Measurements from ENCODE around the gene ABCC5. TPM values are rescaled to one million over a fixed set of nuclear protein-coding genes. Genes with fewer than 3 reads are reported as not detected.

ABCC5 gene
- total RNA-seq, 1 donor from 2014 or later: 50.9 TPM

DNA sequence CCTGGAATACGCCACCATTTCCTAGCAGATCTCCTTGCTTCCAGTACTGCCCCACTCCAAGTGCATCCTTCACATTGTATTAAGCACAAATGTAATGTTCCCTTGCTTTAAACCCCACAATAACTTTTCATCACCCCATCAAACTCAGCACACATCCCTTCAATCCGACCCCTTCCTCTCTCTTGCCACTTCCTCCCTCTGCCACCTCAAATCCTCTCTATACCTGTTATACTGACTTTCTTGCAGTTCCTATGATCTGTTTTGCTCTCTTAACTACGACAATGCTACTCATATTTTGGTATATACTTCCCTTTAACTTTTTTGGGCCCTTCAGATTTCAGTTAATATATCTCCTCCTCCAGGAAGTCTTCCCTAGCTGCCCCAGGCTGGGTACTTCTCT, 147.1 kb downstream of the ABCC5 start:
- H3K27ac Mint-ChIP-seq (ENCODE audit: unreplicated experiment): peak overlapping the region; percentile 9
- TF ChIP-seq, protein P1, sequence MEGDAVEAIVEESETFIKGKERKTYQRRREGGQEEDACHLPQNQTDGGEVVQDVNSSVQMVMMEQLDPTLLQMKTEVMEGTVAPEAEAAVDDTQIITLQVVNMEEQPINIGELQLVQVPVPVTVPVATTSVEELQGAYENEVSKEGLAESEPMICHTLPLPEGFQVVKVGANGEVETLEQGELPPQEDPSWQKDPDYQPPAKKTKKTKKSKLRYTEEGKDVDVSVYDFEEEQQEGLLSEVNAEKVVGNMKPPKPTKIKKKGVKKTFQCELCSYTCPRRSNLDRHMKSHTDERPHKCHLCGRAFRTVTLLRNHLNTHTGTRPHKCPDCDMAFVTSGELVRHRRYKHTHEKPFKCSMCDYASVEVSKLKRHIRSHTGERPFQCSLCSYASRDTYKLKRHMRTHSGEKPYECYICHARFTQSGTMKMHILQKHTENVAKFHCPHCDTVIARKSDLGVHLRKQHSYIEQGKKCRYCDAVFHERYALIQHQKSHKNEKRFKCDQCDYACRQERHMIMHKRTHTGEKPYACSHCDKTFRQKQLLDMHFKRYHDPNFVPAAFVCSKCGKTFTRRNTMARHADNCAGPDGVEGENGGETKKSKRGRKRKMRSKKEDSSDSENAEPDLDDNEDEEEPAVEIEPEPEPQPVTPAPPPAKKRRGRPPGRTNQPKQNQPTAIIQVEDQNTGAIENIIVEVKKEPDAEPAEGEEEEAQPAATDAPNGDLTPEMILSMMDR (conservative IDR thresholded peaks at IDR 0.05): no peak
- H3K36me3 Mint-ChIP-seq (ENCODE audit: low read depth): peaks cover 4% of the 10 kb centered on the region
- no peaks in the 10 kb centered on the region for H3K27me3 Mint-ChIP-seq (ENCODE audit: low read depth)
- H3K9me3 Mint-ChIP-seq: no peaks in the 10 kb centered on the region
- DNase-seq (ENCODE audit: low read depth, low spot score): no peak
- H3K4me1 Mint-ChIP-seq: no peaks in the 10 kb centered on the region
- no peak overlapping the region for H3K4me3 Mint-ChIP-seq

Small RNA genes lying within 50 kb of the gene (microRNA-seq; reads per million reads assigned to microRNA genes)
- not detected for gene MIR4448

Other genes with a start within 250 kb of the ABCC5 start
- gene MAP6D1, start 192.3 kb downstream of the ABCC5 start, total RNA-seq: 4.7 and 4.9 TPM in 2 replicates
- gene PARL, start 133.0 kb downstream of the ABCC5 start, total RNA-seq: 69.8 and 70.4 TPM in 2 replicates
- not detected in 2 replicates for gene HTR3D, start 13.9 kb upstream of the ABCC5 start, total RNA-seq
- not detected in 2 replicates for gene HTR3C, start 35.2 kb upstream of the ABCC5 start, total RNA-seq
- not detected in 2 replicates for gene HTR3E, start 79.2 kb upstream of the ABCC5 start, total RNA-seq
- 54.8 and 57.7 TPM in 2 replicates for gene EIF2B5, start 117.5 kb upstream of the ABCC5 start, total RNA-seq
- 90.9 and 93.8 TPM in 2 replicates for gene DVL3, start 137.5 kb upstream of the ABCC5 start, total RNA-seq
- 271 and 289 TPM in 2 replicates for gene AP2M1, start 157.0 kb upstream of the ABCC5 start, total RNA-seq
- 63.9 and 67.3 TPM in 2 replicates for gene ABCF3, start 168.3 kb upstream of the ABCC5 start, total RNA-seq
- gene VWA5B2, start 211.7 kb upstream of the ABCC5 start, total RNA-seq: 0.36 and 0.56 TPM in 2 replicates
- 32.0 and 35.5 TPM in 2 replicates for gene ALG3, start 231.1 kb upstream of the ABCC5 start, total RNA-seq
- gene EEF1AKMT4, start 231.8 kb upstream of the ABCC5 start, total RNA-seq: 3.4 and 3.9 TPM in 2 replicates
- gene CAMK2N2, start 243.7 kb upstream of the ABCC5 start, total RNA-seq: 4.7 and 5.6 TPM in 2 replicates